SK-N-SH treated with all-trans-retinoic acid at 6 μM for 48 hours (cell line): ENCODE results near the gene TTC23.

Experiments used
- ATAC-seq: fragments of 200-7000 bp; cut with Tn5 transposase; 3 replicates; pipeline ENCODE4 v1.9.1; 2020; ENCODE audit warnings: mild to moderate bottlenecking, moderate library complexity
- ARNTL ChIP-seq: fragments of 450-650 bp; formaldehyde crosslinking; IDR thresholded peaks from 2 replicates; pipeline ENCODE4 v1.5.0; 2020; ENCODE audit warnings: low read depth, mild to moderate bottlenecking, moderate library complexity, borderline replicate concordance
- BACH2 ChIP-seq: fragments of 250-450 bp; sonication (Bioruptor Pico); IDR thresholded peaks from 2 replicates; pipeline ENCODE4 v1.9.0; 2021; ENCODE audit warnings: mild to moderate bottlenecking, borderline replicate concordance
- CSDC2 ChIP-seq: fragments of 250-450 bp; sonication (Bioruptor Pico); IDR thresholded peaks from 2 replicates; pipeline ENCODE4 v1.5.0; 2020; ENCODE audit warnings: mild to moderate bottlenecking, moderate library complexity
- ESRRG ChIP-seq: fragments of 250-450 bp; sonication (Bioruptor Pico); IDR thresholded peaks from 2 replicates; pipeline ENCODE4 v1.6.1; 2021; ENCODE audit warnings: mild to moderate bottlenecking
- GLIS3 ChIP-seq: fragments of 250-450 bp; sonication (Bioruptor Pico); IDR thresholded peaks from 2 replicates; pipeline ENCODE4 v1.5.0; 2020; ENCODE audit warnings: mild to moderate bottlenecking, moderate library complexity
- ISL1 ChIP-seq: fragments of 250-450 bp; sonication (Bioruptor Pico); IDR thresholded peaks from 2 replicates; pipeline ENCODE4 v2.1.2; 2022; ENCODE audit warnings: mild to moderate bottlenecking, moderate library complexity
- OSR1 ChIP-seq: fragments of 250-450 bp; sonication (Bioruptor Pico); IDR thresholded peaks from 2 replicates; pipeline ENCODE4 v1.8.0; 2022; ENCODE audit warnings: moderate library complexity, mild to moderate bottlenecking, inconsistent platforms
- PPARA ChIP-seq: fragments of 250-450 bp; sonication (Bioruptor Pico); IDR thresholded peaks from 2 replicates; pipeline ENCODE4 v1.5.0; 2020; ENCODE audit warnings: mild to moderate bottlenecking, borderline replicate concordance
- RARB ChIP-seq: fragments of 250-450 bp; sonication (Bioruptor Pico); IDR thresholded peaks from 2 replicates; pipeline ENCODE4 v1.8.0; 2021; ENCODE audit warnings: mild to moderate bottlenecking, moderate library complexity
- SNAI2 ChIP-seq: fragments of 250-450 bp; sonication (Bioruptor Pico); IDR thresholded peaks from 2 replicates; pipeline ENCODE4 v1.5.0; 2020; ENCODE audit warnings: mild to moderate bottlenecking, moderate library complexity
- TOX ChIP-seq: fragments of 250-450 bp; sonication (Bioruptor Pico); IDR thresholded peaks from 2 replicates; pipeline ENCODE4 v1.8.0; 2021; ENCODE audit warnings: mild to moderate bottlenecking, moderate library complexity, borderline replicate concordance
- ZFP3 ChIP-seq: fragments of 250-450 bp; sonication (Bioruptor Pico); IDR thresholded peaks from 2 replicates; pipeline ENCODE4 v1.5.0; 2020; ENCODE audit warnings: mild to moderate bottlenecking, moderate library complexity
- ZFP30 ChIP-seq: fragments of 450-650 bp; formaldehyde crosslinking; IDR thresholded peaks from 2 replicates; pipeline ENCODE4 v1.5.0; 2022; ENCODE audit warnings: mild to moderate bottlenecking, moderate library complexity
- ZNF565 ChIP-seq: fragments of 450-650 bp; formaldehyde crosslinking; conservative IDR thresholded peaks from 2 replicates; pipeline ENCODE4 v1.5.0; 2020; ENCODE audit warnings: low read depth, mild to moderate bottlenecking, moderate library complexity
- ZNF70 ChIP-seq: fragments of 450-650 bp; formaldehyde crosslinking; IDR thresholded peaks from 2 replicates; pipeline ENCODE4 v1.5.0; 2020; ENCODE audit warnings: mild to moderate bottlenecking, moderate library complexity
- ZNF8 ChIP-seq: fragments of 450-650 bp; formaldehyde crosslinking; IDR thresholded peaks from 2 replicates; pipeline ENCODE4 v1.5.0; 2020; ENCODE audit warnings: mild to moderate bottlenecking, moderate library complexity
- TF ChIP-seq, protein P1 (sequence below): fragments of 250-450 bp; sonication (Bioruptor Pico); IDR thresholded peaks from 2 replicates; pipeline ENCODE4 v1.8.0; 2020; ENCODE audit warnings: mild to moderate bottlenecking, moderate library complexity, borderline replicate concordance
- TF ChIP-seq, protein P2 (sequence below): fragments of 250-450 bp; sonication (Bioruptor Pico); IDR thresholded peaks from 2 replicates; pipeline ENCODE4 v1.5.1; 2020; ENCODE audit warnings: low read depth, mild to moderate bottlenecking, moderate library complexity
- TF ChIP-seq, protein P3 (sequence below): fragments of 250-450 bp; sonication (Bioruptor Pico); IDR thresholded peaks from 2 replicates; pipeline ENCODE4 v1.5.0; 2020; ENCODE audit warnings: mild to moderate bottlenecking, moderate library complexity
- TF ChIP-seq, protein P4 (sequence below): fragments of 250-450 bp; sonication (Bioruptor Pico); IDR thresholded peaks from 2 replicates; pipeline ENCODE4 v1.8.0; 2021; ENCODE audit warnings: low read depth, mild to moderate bottlenecking, moderate library complexity, borderline replicate concordance

TTC23 gene

DNA sequence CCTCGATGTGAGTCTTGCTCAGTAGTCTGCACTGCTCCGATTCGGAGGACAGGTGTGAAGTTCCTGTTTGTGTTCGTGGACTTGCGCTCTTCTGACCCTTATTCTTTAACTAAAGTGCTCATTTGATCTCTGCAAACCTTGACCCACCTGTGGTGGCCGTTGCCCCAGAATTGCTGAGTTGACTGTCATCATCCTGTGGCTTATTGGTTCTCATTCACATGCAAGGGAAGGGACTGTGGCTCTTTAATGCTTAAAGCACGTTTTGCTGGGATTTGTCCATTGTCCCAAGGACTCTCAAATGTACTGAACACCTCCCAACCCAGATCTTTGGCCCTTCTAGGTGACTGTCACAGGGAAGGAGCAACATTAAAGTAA, 131.1 kb downstream of the TTC23 start:
- no peak for TF ChIP-seq ARNTL (CRISPR knock-in tag)
- TF ChIP-seq ZFP30 = no peak
- TF ChIP-seq PPARA = no peak
- TF ChIP-seq RARB (CRISPR knock-in tag) = no peak
- TF ChIP-seq, protein P1, sequence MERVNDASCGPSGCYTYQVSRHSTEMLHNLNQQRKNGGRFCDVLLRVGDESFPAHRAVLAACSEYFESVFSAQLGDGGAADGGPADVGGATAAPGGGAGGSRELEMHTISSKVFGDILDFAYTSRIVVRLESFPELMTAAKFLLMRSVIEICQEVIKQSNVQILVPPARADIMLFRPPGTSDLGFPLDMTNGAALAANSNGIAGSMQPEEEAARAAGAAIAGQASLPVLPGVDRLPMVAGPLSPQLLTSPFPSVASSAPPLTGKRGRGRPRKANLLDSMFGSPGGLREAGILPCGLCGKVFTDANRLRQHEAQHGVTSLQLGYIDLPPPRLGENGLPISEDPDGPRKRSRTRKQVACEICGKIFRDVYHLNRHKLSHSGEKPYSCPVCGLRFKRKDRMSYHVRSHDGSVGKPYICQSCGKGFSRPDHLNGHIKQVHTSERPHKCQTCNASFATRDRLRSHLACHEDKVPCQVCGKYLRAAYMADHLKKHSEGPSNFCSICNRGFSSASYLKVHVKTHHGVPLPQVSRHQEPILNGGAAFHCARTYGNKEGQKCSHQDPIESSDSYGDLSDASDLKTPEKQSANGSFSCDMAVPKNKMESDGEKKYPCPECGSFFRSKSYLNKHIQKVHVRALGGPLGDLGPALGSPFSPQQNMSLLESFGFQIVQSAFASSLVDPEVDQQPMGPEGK (CRISPR knock-in tag) = no peak
- TF ChIP-seq, protein P2, sequence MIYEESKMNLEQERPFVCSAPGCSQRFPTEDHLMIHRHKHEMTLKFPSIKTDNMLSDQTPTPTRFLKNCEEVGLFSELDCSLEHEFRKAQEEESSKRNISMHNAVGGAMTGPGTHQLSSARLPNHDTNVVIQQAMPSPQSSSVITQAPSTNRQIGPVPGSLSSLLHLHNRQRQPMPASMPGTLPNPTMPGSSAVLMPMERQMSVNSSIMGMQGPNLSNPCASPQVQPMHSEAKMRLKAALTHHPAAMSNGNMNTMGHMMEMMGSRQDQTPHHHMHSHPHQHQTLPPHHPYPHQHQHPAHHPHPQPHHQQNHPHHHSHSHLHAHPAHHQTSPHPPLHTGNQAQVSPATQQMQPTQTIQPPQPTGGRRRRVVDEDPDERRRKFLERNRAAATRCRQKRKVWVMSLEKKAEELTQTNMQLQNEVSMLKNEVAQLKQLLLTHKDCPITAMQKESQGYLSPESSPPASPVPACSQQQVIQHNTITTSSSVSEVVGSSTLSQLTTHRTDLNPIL (CRISPR knock-in tag) = no peak
- TF ChIP-seq ZNF565 (CRISPR knock-in tag) = no peak
- TF ChIP-seq, protein P3, sequence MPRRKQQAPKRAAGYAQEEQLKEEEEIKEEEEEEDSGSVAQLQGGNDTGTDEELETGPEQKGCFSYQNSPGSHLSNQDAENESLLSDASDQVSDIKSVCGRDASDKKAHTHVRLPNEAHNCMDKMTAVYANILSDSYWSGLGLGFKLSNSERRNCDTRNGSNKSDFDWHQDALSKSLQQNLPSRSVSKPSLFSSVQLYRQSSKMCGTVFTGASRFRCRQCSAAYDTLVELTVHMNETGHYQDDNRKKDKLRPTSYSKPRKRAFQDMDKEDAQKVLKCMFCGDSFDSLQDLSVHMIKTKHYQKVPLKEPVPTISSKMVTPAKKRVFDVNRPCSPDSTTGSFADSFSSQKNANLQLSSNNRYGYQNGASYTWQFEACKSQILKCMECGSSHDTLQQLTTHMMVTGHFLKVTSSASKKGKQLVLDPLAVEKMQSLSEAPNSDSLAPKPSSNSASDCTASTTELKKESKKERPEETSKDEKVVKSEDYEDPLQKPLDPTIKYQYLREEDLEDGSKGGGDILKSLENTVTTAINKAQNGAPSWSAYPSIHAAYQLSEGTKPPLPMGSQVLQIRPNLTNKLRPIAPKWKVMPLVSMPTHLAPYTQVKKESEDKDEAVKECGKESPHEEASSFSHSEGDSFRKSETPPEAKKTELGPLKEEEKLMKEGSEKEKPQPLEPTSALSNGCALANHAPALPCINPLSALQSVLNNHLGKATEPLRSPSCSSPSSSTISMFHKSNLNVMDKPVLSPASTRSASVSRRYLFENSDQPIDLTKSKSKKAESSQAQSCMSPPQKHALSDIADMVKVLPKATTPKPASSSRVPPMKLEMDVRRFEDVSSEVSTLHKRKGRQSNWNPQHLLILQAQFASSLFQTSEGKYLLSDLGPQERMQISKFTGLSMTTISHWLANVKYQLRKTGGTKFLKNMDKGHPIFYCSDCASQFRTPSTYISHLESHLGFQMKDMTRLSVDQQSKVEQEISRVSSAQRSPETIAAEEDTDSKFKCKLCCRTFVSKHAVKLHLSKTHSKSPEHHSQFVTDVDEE (CRISPR knock-in tag) = no peak
- no peak for TF ChIP-seq ZNF70 (CRISPR knock-in tag)
- TF ChIP-seq ZNF8 (CRISPR knock-in tag) = no peak
- TF ChIP-seq ESRRG (CRISPR knock-in tag) = no peak
- no peak for TF ChIP-seq CSDC2 (CRISPR knock-in tag)
- no peak for TF ChIP-seq BACH2 (CRISPR knock-in tag)
- no peak for TF ChIP-seq TOX (CRISPR knock-in tag)
- no peak for TF ChIP-seq SNAI2 (CRISPR knock-in tag)
- no peak for ATAC-seq

DNA sequence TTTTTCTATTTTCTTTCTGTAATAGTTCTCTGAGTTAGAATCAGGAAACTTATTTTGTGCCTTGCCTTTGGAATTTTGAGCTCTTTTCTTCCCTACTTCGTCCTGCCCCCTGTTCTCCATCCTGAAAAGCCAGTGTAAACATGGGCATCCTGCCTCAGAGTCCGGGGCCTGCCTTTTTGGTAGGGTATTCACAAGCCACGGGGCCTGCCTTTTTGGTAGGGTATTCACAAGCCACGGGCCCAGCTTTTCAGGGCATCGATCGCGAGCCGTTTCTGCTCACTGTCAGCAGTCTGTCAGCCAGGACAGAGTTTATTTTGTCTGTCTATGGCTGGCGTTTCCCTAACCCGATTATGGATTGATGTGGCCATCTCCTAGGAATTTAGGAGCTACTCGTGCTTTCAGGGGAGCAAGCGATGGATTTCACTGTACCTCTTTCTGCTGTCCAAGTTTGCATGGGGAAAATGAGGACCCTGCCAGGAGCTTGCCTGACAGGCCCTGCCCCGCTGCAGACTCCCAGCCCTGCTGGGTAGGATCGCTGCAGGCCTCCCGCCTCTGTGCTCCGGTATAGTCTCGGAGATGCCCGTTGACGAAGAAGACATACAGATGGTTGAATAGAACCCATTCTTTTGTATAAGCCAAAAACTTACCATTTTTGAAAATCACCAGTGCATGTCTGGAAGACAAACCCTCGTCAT, 131.7 kb downstream of the TTC23 start:
- no peak for ATAC-seq
- no peak for TF ChIP-seq GLIS3 (CRISPR knock-in tag)
- TF ChIP-seq BACH2 (CRISPR knock-in tag) = no peak
- no peak for TF ChIP-seq SNAI2 (CRISPR knock-in tag)
- no peak for TF ChIP-seq PPARA
- TF ChIP-seq, protein P4, sequence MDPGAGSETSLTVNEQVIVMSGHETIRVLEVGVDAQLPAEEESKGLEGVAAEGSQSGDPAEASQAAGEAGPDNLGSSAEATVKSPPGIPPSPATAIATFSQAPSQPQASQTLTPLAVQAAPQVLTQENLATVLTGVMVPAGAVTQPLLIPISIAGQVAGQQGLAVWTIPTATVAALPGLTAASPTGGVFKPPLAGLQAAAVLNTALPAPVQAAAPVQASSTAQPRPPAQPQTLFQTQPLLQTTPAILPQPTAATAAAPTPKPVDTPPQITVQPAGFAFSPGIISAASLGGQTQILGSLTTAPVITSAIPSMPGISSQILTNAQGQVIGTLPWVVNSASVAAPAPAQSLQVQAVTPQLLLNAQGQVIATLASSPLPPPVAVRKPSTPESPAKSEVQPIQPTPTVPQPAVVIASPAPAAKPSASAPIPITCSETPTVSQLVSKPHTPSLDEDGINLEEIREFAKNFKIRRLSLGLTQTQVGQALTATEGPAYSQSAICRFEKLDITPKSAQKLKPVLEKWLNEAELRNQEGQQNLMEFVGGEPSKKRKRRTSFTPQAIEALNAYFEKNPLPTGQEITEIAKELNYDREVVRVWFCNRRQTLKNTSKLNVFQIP (CRISPR knock-in tag) = no peak
- no peak for TF ChIP-seq ZNF70 (CRISPR knock-in tag)
- TF ChIP-seq, protein P3 (CRISPR knock-in tag) = no peak
- TF ChIP-seq, protein P2 (CRISPR knock-in tag) = no peak
- TF ChIP-seq OSR1 (CRISPR knock-in tag) = no peak
- TF ChIP-seq, protein P1 (CRISPR knock-in tag) = no peak
- no peak for TF ChIP-seq ISL1
- no peak for TF ChIP-seq ZFP3 (CRISPR knock-in tag)
